ENCODE data around the gene MTMR4. TPM values are rescaled to one million over a fixed set of nuclear protein-coding genes. Genes with fewer than 3 reads are reported as not detected.

Gene MTMR4
- total RNA-seq, 2 experiments from 2014 or later: 73.3 to 82.1 TPM

DNA sequence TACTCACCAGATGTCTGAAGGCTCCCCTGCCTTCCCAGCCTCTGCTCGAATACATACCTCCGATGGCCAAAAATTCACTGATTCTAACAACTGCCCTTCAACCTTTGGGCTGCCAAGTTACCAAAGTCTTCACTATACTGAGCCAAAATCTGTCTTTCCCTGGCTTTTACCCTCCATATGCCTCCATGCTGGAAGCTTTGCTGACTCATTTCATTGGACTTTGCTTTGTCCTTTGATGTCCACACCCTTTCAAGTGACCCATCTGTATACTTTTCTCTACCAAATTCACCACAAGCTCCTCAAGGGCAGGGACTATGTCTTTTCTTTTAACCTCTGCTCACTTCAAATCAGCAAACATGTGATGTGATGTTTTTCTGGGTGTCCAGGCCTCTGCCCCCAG is 21.0 kb upstream of the MTMR4 start:
- TF ChIP-seq CTCF (IDR thresholded peaks at IDR 0.05): no peak
- intact Hi-C loops (cut with micrococcal nuclease): no loop called here
- H3K9me3 Mint-ChIP-seq: no peaks in the 10 kb centered on the region
- ChIA-PET POLR2A (interaction anchor here (1.1 to 1.8 kb wide), 2 partner anchors 96 to 97 kb away, joined by 5 to 10 read pairs; no protein-coding TSS in a partner anchor), CTCF (interaction anchor here (1.1 to 2.3 kb wide), 6 partner anchors 8 to 218 kb away, joined by 3 to 5 read pairs (median 4); partner anchors contain the start of gene HSF5)
- DNase-seq: no peak
- peaks cover 28% of the 10 kb centered on the region for H3K27me3 Mint-ChIP-seq
- H3K27ac Mint-ChIP-seq: no peak overlapping the region
- H3K4me1 Mint-ChIP-seq (ENCODE audit: low read depth): no peaks in the 10 kb centered on the region
- no peak overlapping the region for H3K4me3 Mint-ChIP-seq
- no peak for ATAC-seq
- no peaks in the 10 kb centered on the region for H3K36me3 Mint-ChIP-seq (ENCODE audit: low read depth)

DNA sequence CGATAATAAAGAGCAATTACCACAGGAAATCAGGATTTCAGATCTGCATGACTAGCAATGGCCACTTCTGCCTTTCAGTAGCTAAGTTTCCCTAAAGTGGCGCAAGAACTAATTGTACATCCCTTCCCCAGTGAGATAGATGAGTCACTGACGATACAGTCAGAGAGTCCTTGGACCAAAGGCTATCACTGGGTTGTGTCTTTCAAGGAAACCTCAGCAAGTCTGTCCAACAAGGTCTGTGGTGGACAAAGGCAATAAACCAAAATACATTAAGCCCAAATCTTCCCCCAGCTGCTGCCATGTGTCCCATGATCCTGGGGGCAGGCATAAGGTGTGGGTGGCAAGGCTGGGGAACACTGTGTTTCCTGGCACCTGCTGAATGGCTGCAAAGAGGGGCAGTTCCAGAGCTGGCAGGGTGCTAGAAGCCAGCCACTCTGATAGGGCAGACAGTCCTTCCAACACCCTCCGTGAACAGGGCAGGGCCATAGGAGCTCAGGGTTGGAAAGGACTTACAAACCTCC is 20.5 kb upstream of the MTMR4 start:
- no peaks in the 10 kb centered on the region for H3K36me3 Mint-ChIP-seq (ENCODE audit: low read depth)
- TF ChIP-seq CTCF (IDR thresholded peaks at IDR 0.05): no peak
- no peaks in the 10 kb centered on the region for H3K9me3 Mint-ChIP-seq
- CTCF ChIA-PET: interaction anchor here (1.6 to 2.3 kb wide), 4 partner anchors 14 to 47 kb away, joined by 4 to 6 read pairs (median 5); partner anchors contain the start of gene HSF5
- H3K27ac Mint-ChIP-seq: no peak overlapping the region
- H3K4me3 Mint-ChIP-seq: no peak overlapping the region
- intact Hi-C loops (cut with micrococcal nuclease): no loop called here
- ATAC-seq (no peak), DNase-seq (no peak)
- H3K27me3 Mint-ChIP-seq: peaks cover 32% of the 10 kb centered on the region
- POLR2A ChIA-PET: interaction anchor here (1.1 kb wide), 1 partner anchor 96 kb away, joined by 5 read pairs; no protein-coding TSS in a partner anchor
- H3K4me1 Mint-ChIP-seq (ENCODE audit: low read depth): no peaks in the 10 kb centered on the region

GRCh38 chr17:58534331-58534730 is 19.9 kb upstream of the MTMR4 start:
- Mint-ChIP-seq H3K4me3 (no peak overlapping the region), H3K36me3 (ENCODE audit: low read depth) (no peaks in the 10 kb centered on the region), H3K9me3 (no peaks in the 10 kb centered on the region), H3K4me1 (ENCODE audit: low read depth) (no peaks in the 10 kb centered on the region), H3K27me3 (peaks cover 38% of the 10 kb centered on the region), H3K27ac (no peak overlapping the region)
- no peak for TF ChIP-seq CTCF (IDR thresholded peaks at IDR 0.05)
- ATAC-seq (no peak), DNase-seq (no peak)
- intact Hi-C loops (cut with micrococcal nuclease): no loop called here
- CTCF ChIA-PET: interaction anchor here (1.6 to 2.3 kb wide), 3 partner anchors 14 to 46 kb away, joined by 5 to 6 read pairs (median 5); partner anchors contain the start of gene HSF5
- POLR2A ChIA-PET: interaction anchor here (1.0 to 3.2 kb wide), 2 partner anchors 97 to 124 kb away, joined by 3 to 23 read pairs; no protein-coding TSS in a partner anchor

- intact Hi-C loops (cut with micrococcal nuclease): no loop called here
- no peak for TF ChIP-seq CTCF (IDR thresholded peaks at IDR 0.05)
- Mint-ChIP-seq H3K27me3 (peaks cover 39% of the 10 kb centered on the region), H3K4me1 (ENCODE audit: low read depth) (no peaks in the 10 kb centered on the region), H3K27ac (no peak overlapping the region), H3K9me3 (no peaks in the 10 kb centered on the region), H3K36me3 (ENCODE audit: low read depth) (no peaks in the 10 kb centered on the region), H3K4me3 (no peak overlapping the region)
- POLR2A ChIA-PET: interaction anchor here (1.0 to 3.2 kb wide), 2 partner anchors 98 to 125 kb away, joined by 3 to 23 read pairs; no protein-coding TSS in a partner anchor
- CTCF ChIA-PET: interaction anchor here (0.7 to 2.0 kb wide), 4 partner anchors 13 to 46 kb away, joined by 3 to 6 read pairs (median 4); partner anchors contain the start of gene HSF5
- DNase-seq (no peak), ATAC-seq (no peak)
These were observed 19.3 kb upstream of the MTMR4 start for GRCh38 chr17:58533616-58534188.

GRCh38 chr17:58532555-58532951 is 18.1 kb upstream of the MTMR4 start:
- no peak overlapping the region for H3K27ac Mint-ChIP-seq
- POLR2A ChIA-PET: interaction anchor here (1.2 to 3.8 kb wide), 3 partner anchors 14 to 1087 kb away, joined by 3 to 23 read pairs (median 20); partner anchors contain the start of gene CLTC

More at GRCh38 chr17:58532555-58532951, 18.1 kb upstream of the MTMR4 start:
- no peak for DNase-seq
- Mint-ChIP-seq H3K27me3 (peaks cover 39% of the 10 kb centered on the region), H3K4me1 (ENCODE audit: low read depth) (no peaks in the 10 kb centered on the region), H3K4me3 (peak overlapping the region; percentile 53), H3K36me3 (ENCODE audit: low read depth) (no peaks in the 10 kb centered on the region), H3K9me3 (no peaks in the 10 kb centered on the region)
- CTCF ChIA-PET: interaction anchor here (0.8 to 1.4 kb wide), 2 partner anchors 14 to 36 kb away, joined by 3 to 9 read pairs; no protein-coding TSS in a partner anchor
- intact Hi-C loops (cut with micrococcal nuclease): no loop called here
- no peak for TF ChIP-seq CTCF (IDR thresholded peaks at IDR 0.05)
- ATAC-seq: no peak
